KOPT-K1 (cell line): ENCODE data around the gene EPHA2.

Experiments
- H3K27ac ChIP-seq: fragments of 200-600 bp; sonication (generic); 2 replicates; pipeline ENCODE4 v1.5.1; 2016; ENCODE audit warnings: antibody characterized with exemption, mild to moderate bottlenecking, low read depth, low read length; ENCODE audit not compliant: poor library complexity, severe bottlenecking
- H3K36me3 ChIP-seq: fragments of 200-600 bp; sonication (generic); 2 replicates; pipeline ENCODE4 v1.5.1; 2017; ENCODE audit warnings: antibody characterized with exemption, mild to moderate bottlenecking, low read length, moderate library complexity; ENCODE audit not compliant: insufficient read depth
- H3K9me3 ChIP-seq: fragments of 200-600 bp; sonication (generic); 2 replicates; pipeline ENCODE4 v1.5.1; 2017; ENCODE audit warnings: antibody characterized with exemption, low read length, mild to moderate bottlenecking; ENCODE audit not compliant: insufficient read depth, poor library complexity, severe bottlenecking

Gene EPHA2

GRCh38 chr1:16151196-16151994 lies 4.5 kb downstream of the EPHA2 start:
- Histone ChIP-seq H3K27ac (no peak overlapping the region), H3K9me3 (no peaks in the 10 kb centered on the region), H3K36me3 (no peaks in the 10 kb centered on the region)

- Histone ChIP-seq H3K9me3 (no peaks in the 10 kb centered on the region), H3K27ac (no peak overlapping the region), H3K36me3 (no peaks in the 10 kb centered on the region)
Observed at GRCh38 chr1:16150508-16150907, 5.4 kb downstream of the EPHA2 start.

- Histone ChIP-seq H3K9me3 (no peaks in the 10 kb centered on the region), H3K36me3 (no peaks in the 10 kb centered on the region), H3K27ac (no peak overlapping the region)
Observed at GRCh38 chr1:16149702-16150488, 6.0 kb downstream of the EPHA2 start.

GRCh38 chr1:16149146-16149545 lies 6.7 kb downstream of the EPHA2 start:
- Histone ChIP-seq H3K9me3 (no peaks in the 10 kb centered on the region), H3K36me3 (no peaks in the 10 kb centered on the region), H3K27ac (no peak overlapping the region)

- Histone ChIP-seq H3K9me3 (no peaks in the 10 kb centered on the region), H3K27ac (no peak overlapping the region), H3K36me3 (no peaks in the 10 kb centered on the region)
Observed at GRCh38 chr1:16148329-16149092, 7.4 kb downstream of the EPHA2 start.

- no peaks in the 10 kb centered on the region for H3K9me3 ChIP-seq
- no peaks in the 10 kb centered on the region for H3K36me3 ChIP-seq
- no peak overlapping the region for H3K27ac ChIP-seq
Observed at GRCh38 chr1:16147156-16147926, 8.5 kb downstream of the EPHA2 start.

GRCh38 chr1:16146279-16147155 lies 9.4 kb downstream of the EPHA2 start:
- H3K27ac ChIP-seq = no peak overlapping the region
- no peaks in the 10 kb centered on the region for H3K36me3 ChIP-seq
- H3K9me3 ChIP-seq = no peaks in the 10 kb centered on the region

- H3K36me3 ChIP-seq = no peaks in the 10 kb centered on the region
- H3K9me3 ChIP-seq = no peaks in the 10 kb centered on the region
- no peak overlapping the region for H3K27ac ChIP-seq
Observed at GRCh38 chr1:16145662-16146278, 10.1 kb downstream of the EPHA2 start.

- Histone ChIP-seq H3K9me3 (no peaks in the 10 kb centered on the region), H3K36me3 (no peaks in the 10 kb centered on the region), H3K27ac (no peak overlapping the region)
Observed at GRCh38 chr1:16145030-16145661, 10.7 kb downstream of the EPHA2 start.

GRCh38 chr1:16144325-16145029 lies 11.4 kb downstream of the EPHA2 start:
- no peaks in the 10 kb centered on the region for H3K9me3 ChIP-seq
- no peaks in the 10 kb centered on the region for H3K36me3 ChIP-seq
- no peak overlapping the region for H3K27ac ChIP-seq

- Histone ChIP-seq H3K27ac (no peak overlapping the region), H3K36me3 (no peaks in the 10 kb centered on the region)
Observed at GRCh38 chr1:16143566-16144324, 12.1 kb downstream of the EPHA2 start.

GRCh38 chr1:16143005-16143565 lies 12.8 kb downstream of the EPHA2 start:
- no peak overlapping the region for H3K27ac ChIP-seq
- no peaks in the 10 kb centered on the region for H3K36me3 ChIP-seq
- H3K9me3 ChIP-seq = no peaks in the 10 kb centered on the region

More at GRCh38 chr1:16143566-16144324, 12.1 kb downstream of the EPHA2 start:
- H3K9me3 ChIP-seq = no peaks in the 10 kb centered on the region
